NCI-H128 (cell line): ENCODE measurements around the gene FBN1.

Experiments used
- DNase-seq: peaks from one replicate; lab custom pipeline; 2025; ENCODE audit not compliant: unreplicated experiment; lab: John Stamatoyannopoulos, UW

Gene FBN1

DNA sequence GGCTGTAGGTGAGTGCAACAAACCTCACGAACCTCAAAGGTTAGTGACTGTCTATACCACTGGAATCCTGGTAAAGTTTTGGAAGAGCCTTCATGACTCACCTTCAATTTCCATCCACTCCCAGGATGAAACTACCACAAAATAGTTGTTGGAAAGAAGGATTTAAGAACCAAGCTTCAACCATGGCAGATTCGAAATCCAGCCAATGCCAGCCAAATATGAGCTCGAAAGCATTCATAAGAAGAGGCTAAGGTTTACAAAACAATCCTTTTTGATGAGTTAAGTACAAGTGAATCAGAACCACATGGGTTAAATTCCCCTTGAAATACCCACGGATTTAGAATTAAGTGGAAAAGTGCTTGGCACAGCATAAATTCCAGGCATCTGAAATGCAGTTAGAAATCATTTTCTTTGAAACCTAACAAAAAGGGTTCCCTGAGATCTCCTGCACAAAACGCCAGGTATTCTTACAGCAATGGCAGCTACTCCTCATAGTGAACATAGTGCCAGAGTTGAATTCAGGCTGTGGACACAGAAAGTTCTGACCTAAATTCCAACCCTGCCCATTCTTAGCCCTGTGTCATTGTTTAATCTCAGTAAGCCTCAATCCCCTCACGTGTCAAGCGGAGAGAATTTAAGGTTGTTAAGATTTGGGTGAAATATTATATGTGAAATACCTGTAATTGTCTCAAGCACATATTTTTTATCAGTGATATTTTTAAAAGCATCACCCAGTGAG lies 89.2 kb downstream of the FBN1 start:
- no peak for DNase-seq

DNA sequence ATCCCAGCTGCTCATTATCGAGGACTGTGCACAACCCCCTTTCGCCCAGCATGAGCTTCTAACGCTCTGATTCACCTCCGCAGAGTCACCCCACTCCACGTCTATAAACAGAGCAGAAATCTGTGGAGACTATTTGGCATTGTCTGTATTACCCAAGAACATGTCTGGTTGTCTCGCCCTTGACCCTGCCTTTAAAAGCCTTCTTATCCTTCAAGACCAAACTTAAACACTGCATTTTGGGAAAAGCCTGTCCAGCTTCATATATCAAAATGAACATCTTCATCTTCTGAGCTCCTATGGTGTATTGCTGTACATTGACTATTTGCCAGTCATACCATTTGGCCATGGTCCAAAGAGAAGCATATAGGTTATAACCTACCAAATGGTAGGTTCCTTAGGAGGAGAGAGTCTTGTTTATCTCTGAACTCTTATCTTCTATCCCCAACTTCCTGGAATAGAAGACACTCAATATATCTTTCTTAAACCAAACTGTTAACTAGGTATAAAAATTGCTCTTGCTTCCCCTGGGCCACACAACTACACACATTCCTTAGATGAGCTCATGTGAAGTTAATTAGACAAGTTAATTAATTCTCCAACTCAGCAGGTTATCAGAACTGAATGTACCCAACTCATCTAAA lies 90.1 kb downstream of the FBN1 start:
- DNase-seq: no peak

DNA sequence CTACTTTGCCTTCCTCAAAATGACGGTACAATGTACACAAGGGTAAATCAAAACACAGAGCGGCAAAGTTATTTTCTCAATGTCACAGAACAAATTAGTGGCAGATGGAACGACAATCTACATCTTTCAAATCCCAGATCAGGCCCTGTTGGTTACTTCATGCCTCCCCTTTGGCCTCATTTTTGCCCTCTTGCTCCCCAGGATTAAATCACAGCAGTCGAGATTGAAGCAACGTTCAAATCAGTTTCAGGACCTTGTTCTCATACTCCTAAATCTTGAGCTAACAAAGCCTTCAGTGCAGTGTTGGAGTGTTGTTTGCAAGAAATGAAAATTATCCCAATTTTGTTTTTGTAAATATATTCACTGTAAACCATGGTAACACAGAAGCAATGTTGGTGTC lies 91.4 kb downstream of the FBN1 start:
- no peak for DNase-seq

DNA sequence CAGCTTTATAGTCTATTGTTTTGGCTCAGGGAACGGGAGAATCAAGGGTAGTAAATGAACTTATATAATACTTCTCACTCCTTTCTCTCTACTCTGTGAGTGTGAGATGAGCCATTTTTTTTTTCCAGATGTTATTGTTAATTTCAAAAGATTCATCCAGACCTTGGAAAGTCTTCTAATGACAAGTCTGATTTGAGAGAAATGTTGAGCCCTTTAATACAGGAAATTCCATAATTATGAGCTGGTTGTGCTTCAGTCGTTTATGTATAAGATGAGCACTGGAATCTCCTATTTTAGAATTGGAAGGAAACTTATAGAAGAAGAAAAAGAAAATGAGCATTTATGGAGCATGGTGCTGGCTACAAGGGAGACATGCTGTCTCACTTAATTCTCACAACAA lies 92.0 kb downstream of the FBN1 start:
- no peak for DNase-seq

DNA sequence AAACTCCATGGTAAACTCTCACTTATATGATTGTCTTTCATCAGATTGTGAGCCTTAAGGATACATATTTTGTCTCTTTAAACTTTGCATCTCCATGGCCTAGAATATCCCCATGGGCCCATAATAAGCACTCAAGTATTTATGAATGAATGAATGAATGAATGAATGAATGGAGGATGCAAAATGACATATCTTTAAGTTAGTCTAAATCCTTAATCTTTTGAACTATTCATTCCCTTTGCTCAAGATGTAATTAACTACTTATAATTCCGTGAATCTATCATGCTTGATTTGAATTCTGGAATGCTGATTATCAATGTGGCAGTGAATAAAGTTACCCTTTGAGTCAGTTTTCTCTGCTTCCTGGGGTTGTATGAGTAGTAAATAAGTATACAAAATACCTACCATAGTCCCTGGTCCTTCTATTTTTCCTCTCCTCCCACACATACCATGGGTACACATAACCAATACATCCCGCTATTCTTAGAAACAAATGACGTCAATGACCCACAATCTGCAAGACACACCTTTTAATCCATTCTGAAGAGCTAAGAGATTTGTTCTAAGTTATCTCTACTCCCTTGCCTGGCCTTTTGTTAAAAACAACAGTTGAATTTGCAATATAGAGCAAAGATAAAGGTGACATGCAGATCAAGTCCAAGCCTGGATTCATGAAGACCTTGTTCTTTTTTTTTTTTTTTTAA lies 94.5 kb downstream of the FBN1 start:
- no peak for DNase-seq

DNA sequence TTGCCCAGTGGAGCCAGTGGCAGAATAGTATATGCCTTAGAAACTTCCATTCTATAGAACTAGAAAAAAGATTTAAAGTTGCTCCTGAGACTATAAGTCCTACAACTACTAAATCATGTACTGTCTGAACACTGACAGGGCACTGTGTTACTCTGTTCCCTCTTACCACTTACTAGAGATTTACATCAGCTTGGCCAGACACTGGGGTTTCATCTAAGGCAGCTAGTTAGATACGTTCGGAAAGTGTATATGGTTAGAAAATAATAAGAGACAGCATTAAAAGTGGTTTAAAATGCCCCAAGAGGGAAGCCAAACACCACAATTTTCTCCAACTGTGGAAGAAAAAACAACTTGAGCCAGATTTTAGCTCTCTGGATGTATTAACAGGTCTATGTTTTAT lies 97.1 kb downstream of the FBN1 start:
- DNase-seq: no peak

DNA sequence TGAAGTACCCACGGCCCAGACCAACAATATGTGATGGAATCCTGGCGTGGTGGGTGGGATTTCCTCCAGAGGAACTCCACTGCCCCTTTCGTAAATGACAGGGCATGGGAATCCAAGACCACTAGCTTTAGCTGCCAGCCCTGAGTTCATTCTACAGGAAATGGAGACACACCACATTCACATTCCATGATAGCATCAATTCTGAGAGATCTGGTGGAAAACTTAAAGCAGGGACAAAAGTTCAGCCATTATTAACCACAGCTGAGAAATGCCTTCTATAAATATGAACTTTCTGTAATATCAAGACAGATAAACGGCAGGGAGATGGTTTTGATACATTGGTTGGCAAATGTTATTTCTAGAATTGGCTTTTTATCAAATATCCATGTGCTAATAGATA lies 98.2 kb downstream of the FBN1 start:
- no peak for DNase-seq

DNA sequence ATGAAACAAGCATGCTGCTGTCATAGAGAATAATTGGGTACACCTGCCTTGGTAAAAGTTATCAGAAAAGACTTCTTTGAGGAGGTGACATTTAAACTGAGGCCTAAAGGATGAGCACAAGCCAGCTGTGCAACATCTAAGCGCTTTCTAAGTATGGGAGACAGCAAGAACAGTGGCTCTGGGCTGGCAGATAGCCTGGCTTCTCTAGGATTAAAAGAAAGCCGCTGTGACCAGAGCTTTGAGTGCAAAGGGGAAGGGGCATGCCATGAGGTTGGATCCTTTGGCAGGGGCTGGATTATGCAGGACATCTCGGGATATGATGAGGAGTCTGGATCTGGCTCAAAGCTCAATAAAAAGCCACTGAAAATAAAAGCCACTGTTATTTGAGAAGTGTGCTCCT lies 99.2 kb downstream of the FBN1 start:
- no peak for DNase-seq

DNA sequence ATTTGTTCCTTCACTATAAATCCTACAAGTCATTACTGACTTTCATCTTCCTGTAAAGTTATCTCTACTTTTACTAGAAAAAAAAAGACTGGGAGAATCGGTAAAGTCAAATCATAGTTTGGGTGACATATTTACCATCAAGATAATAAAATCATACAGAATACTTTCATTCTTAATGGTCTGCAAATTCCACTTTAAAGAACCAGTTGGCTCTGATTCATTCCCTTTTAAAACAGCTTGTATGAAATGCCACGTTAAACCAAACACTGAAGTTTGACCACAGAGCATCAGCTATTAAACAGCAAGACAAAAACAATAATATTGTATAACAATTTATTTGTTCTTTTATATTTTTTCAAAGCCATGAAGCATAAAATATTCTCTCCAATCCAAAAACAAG lies 100.7 kb downstream of the FBN1 start:
- no peak for DNase-seq

DNA sequence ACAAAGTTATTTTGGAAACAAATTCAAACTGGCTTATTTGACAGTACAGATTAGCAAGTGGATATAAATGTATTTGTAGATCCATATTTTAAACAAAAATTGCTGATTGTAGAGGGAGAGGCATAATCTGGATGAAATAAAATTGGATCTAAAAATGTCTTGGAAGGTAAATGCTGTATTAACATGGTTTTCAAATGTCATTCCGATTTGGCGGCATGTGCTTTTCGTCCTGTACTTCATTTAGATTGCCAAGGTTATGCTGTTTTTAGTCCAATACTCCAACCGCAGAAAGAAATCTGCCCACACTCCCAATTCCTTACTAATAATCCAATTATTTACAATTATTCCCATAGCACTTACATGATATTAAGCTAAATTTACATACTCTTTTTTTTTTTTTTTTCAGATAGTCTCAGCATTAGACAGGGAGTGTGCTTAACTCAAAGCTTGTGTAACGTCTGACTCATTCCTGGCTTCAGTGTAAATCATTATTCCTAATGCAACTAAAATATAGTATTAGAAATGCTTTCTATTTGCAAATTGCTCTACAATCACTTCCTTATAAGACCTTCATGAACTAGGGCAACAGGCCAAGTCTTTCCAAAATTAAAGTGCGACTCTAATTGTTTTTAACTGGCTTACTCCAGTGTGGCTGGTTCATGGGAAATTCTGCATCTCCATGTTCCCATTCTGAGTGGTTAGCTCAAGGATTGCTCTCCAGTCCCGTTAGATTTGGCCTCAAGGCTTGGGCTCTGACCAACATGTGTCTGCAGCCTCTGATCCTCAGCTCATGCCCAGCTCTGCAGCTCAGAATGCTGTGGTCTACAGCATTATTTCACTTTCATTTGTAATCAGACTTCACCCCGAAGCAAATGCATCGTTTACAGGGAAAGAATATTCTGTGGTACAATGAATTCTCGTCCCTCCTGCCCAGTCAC lies 103.9 kb downstream of the FBN1 start:
- no peak for DNase-seq

DNA sequence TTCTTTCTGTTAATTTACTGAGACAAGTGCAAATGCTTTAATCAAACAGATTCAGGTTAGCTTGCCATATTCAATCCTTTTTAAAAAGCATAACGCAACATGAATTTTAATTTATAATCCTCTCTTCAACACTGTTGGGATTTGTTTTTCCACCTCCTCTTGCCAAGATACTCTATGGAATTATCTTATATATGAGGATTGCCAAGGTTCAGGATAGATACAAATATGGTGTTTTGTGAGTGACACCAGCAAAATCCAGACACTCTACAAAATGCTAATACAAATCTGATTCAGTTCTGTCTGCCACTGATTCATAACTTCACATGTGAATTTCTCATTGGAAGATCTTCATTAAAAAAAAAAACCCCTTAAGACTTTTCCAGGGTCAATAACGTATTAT lies 104.8 kb downstream of the FBN1 start:
- DNase-seq: no peak

DNA sequence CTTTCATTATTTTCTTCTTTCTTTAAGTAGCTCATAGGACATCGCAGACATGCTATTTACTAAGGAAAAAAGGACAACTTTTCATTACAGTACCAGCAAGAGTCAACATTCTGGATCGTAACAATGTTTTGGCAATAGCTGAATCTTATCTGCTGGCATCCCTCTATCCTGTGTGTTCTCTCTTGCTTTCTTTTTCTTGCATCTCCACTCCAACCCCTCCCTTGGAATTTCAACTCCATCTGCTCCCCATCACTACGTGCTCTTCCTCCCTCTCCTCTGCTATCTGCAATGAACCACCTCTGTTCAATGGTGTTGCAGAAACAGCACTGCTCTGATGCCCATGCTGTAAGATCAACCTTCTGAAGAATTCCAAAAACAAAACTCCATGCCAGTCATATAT lies 106.6 kb downstream of the FBN1 start:
- DNase-seq: no peak

DNA sequence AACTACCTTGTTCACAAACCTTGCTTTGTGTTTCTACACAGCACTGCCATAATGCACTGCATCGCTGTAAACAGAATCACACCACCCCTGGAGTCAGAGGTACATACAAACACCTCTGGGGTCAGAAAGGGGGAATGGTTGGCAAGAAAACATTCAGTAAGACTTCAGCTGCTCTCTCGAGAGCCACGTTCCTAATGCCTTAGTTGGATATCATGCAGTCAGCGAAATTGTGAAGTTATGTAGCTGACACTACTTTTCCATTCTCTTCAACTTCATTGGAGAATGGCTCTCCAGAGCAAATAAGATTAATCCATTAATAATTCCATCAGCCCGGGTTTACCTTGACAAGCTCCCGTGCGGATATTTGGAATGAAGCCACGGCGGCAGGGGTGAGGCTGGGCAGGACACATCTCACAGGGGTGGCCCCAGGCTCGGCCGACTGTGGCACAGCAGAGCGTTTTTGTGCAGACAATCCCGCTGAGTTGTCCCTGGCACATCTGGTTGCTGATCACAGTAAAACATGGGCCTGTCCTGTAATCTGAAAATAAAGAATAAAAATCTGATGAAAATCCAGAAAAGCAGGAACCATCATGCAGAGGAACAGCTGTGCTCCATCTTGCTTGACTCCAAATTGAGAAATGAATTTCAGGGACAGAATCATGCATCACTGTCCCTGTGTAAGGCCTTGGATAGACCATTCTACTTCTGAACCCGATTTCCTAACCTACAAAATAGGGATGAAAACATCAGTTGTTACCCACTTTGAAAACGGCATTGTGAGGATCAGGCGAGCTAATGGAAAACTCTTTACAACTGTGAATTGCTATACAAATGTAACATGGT lies 108.0 kb downstream of the FBN1 start:
- DNase-seq: no peak

DNA sequence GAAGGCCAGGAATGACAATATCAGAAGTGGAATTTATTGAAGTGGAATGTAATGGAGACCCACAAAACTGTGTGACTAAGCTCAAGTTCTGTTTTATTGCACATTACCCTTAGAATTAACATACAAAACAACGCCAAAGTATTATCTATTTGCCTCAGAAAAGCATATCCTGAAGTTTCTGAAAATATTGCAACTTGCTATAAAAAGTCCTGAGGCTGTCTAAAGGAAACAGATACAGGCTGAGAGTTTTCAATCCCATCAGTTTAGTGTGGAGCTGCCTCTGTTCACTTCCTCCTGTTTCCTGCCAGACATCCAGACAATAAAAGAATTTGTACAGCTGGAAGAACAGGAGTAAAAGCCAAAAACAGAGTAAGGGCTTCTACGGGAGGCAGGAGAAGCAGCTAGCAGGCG lies 108.8 kb downstream of the FBN1 start:
- no peak for DNase-seq

DNA sequence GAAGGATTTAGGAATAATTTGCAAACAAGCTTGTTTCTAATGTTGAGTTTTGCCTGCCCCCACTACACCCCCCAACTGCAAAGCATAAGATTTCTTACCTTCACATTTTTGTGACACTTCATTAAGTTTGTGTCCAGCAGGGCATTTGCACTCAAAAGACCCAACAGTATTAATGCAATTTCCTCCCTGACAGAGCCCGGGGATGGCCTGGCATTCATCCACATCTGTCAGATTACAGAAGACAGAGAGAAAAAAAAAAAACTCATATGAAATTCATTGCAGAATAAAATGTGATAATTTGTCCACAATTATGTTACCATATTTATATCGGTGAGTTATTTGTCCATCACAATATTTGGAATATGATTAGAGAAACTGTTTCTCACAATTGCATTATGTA lies 111.5 kb downstream of the FBN1 start:
- no peak for DNase-seq

DNA sequence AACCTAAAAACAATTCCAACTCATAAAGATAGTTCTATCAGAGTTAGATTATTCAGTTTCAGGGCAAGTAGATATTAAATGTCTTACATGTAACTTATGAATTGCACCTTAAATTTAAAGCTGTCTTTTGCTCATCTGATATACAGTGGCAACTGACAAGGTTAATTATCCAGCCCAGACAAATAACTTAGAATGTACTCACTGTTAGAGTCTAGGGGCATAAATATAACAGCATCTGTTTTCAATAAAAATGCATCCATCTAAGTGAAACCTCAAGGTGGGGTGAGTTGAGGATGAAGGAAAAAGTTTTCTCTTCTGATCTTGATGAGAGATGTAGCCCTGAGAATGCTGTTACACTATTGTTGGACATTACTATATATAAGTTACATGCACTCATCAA lies 112.6 kb downstream of the FBN1 start:
- no peak for DNase-seq

DNA sequence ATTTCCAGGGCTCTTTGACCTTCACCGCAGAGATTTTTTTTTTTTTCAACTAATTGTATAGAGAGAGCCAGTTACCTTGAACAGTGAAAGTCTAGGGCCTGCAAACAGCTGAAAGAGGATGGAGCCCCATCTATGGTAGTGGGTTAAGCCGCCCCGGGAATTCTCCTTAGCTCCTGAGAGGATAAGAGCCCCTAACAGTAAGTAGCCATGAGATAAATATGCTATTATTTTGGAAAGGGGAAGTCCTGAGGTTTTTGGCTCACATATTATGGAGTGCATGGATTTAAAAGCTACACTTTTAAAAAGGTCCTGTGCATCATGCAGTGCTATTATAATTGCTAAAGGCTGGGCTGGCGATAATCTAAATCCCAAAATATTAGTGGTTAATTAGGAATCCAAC lies 115.0 kb downstream of the FBN1 start:
- DNase-seq: no peak

DNA sequence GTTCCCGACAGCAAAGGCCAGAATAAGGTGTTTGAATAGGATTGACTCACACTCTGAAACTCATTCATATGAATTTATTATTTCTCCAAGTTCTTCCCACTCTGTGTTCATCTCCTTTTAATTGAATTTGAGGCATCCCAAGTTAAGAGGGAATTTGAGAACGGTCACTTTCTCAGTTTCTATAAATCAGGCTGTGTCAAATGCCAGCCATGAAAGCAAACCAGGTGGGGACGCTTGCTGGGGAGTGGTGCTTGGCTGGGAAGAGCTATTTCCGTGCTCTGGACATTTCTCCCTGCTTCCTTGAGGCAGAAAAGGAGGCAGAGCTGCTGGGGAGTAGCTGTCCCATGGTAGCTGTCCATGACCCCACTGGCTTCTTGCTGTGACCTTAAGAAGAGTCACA lies 116.6 kb downstream of the FBN1 start:
- no peak for DNase-seq

DNA sequence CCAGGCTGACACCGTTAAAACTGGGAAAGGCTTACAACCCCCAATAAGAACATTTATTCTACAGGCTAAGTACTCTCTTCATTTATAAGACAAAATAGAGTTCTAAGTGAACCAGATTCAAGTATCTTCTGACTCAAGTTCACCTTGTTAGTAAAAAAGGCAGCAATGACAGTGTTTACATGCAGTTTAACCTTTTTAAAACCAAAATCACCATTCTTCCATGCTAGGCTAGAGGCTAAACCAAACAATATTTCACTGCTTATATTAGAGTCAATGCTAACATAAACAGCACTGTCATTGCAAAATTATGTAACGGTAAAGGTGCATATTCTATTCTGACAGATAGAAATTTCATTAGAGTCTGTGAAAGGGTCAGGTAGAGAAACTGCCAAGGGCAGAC lies 118.0 kb downstream of the FBN1 start:
- no peak for DNase-seq

DNA sequence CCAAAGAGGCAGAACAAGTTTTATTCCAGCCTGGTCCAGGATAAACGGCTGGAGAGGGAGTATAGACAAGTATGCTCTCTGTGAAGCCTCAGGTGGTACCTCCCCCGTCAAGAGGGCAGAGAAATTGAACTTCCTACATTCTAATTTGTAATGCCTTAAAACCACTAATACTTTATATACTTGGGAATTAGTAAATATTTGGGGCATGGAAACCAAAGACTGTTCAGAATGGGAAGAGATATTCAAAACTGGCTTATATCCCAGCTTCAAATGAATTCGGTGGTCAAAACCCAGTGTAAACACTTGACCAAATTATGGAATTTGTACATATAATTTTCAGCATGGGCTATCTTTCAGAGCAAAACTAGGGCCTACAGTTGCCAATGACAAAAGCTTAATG lies 122.6 kb downstream of the FBN1 start:
- no peak for DNase-seq
